NCI-H1105 (cell line): Measurements from ENCODE around the gene TSHZ2.

Experiments
- DNase-seq: peaks from one replicate; lab custom pipeline; 2025; lab: John Stamatoyannopoulos, UW

Gene TSHZ2

GRCh38 chr20:53129563-53129962 is 157.4 kb downstream of the TSHZ2 start:
- DNase-seq, result no peak

- no peak for DNase-seq
Observed at GRCh38 chr20:53130795-53131194, 158.6 kb downstream of the TSHZ2 start.

DNA sequence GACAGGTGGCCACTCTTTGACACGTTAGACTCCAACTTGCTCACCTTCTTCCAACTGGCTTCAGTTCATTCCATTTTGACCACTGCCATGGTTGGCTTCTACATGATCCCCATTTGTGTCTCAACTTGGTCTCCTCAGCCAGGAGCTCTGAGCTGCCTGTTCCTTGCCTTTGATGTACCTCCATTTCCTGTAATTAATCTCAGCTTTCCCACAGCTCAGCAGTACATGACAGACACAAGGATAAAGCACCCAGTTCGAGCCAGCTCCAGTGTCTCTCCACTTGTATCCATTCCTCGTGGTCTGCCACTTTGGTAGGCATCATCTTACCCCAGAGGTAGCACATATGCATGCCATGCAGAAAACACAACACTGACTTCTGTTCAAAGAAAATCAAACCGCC is 161.0 kb downstream of the TSHZ2 start:
- no peak for DNase-seq

DNA sequence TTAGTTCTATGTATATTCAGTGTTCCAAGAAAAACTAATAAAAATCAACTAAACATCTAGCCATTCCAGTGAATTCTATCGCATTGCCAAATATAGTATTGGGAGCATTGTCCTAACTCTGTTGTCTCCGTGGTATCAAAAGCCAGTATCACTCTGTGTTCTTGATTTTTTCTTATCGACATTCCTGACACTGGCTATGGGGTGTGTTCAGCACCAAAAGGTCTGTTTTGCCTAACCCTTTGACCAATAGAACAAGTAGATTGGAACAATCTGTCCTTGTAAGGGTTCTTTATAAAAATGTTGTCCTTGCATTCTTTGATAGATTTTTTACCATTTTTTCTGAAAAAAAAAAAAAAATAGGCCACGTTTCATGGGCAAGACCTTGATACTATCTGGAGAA is 161.5 kb downstream of the TSHZ2 start:
- no peak for DNase-seq

- no peak for DNase-seq
Observed at GRCh38 chr20:53136473-53136872, 164.3 kb downstream of the TSHZ2 start.

GRCh38 chr20:53138454-53139262 is 166.5 kb downstream of the TSHZ2 start:
- no peak for DNase-seq

- no peak for DNase-seq
Observed at GRCh38 chr20:53141201-53142050, 169.3 kb downstream of the TSHZ2 start.

- DNase-seq, result no peak
Observed at GRCh38 chr20:53142225-53143127, 170.3 kb downstream of the TSHZ2 start.

DNA sequence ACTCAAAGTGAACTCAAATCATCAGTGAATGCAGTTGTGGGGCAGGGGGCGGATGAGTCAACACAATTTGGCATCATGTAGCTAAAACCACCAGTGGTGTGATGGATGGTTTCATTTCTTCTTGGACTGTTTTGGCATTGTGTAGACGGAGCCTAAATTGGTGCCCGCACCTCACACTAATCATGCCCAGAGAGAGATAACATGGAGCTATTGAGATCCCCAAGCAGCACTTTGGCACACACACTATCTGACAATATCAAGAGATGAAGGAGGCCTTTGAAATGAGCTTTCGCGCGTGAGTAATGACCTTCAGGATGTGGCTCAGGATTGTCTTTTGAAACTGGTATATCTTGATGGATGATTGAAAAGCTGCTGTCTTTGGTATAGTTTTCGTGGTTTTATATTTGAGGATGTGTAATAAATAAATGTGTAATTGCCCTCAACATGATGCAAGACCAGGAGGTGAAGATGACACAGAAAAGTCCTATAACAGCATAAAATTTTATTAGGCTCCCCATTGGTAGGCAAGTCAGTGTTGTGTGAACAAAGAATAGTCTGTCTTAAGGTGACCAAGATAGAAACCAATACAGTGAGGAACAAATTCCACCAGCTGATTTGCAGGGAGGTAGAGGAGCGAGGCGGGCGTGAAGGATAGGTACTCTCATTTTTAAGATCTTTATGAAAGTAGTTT is 174.2 kb downstream of the TSHZ2 start:
- no peak for DNase-seq

DNA sequence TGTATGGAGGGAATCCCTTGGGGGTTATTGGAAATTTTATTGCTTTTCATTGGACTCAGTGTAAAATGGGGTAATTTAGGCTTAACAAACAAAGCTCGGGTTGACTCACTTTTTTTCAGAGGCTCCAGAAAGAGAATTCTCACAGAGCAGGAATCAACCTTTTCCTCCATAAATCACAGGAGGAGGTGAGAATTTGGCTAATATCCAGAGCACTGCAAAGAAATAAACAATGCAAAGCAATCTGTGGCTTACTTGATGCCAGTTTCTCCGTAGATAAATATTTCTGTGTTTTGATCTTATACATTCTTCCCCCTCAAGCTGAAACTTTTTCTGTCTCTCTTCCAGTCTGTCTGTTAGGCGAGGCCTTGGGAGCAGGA is 176.6 kb downstream of the TSHZ2 start:
- DNase-seq, result no peak

GRCh38 chr20:53149148-53149889 is 177.2 kb downstream of the TSHZ2 start:
- no peak for DNase-seq

DNA sequence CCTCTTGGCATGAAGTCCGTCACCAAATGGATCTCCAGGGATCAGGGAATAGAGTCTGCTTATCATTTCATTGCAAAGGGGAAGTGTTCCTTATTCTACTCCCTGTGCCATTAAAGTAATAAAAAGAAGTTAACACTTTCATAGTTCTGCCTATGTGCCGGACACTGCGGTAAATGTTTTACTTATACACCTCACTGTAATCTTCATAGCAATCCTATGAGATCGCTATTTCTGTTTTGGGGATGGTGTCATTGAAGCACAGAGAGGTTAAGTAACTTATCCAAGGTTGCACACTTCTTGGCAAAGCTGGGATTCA is 177.7 kb downstream of the TSHZ2 start:
- no peak for DNase-seq

DNA sequence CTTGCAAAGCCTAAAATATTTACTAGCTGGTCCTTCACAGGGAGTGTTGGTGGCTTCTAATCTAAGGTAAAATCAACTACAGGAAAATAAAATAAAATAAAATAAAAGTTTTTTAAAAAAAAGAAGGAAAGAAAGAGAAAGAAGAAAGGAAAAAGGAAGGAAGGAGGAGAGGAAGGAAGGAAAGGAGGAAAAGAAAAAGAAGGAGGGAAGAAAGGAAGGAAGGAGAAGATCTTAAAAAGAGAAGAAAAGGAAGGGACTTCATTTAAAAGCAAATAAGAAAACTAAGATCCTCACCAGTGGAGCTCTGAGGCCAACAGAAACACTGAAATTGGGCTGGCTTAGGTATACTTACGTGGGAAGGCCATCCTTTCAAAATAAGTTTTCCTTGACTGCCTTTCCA is 178.4 kb downstream of the TSHZ2 start:
- DNase-seq, result no peak

DNA sequence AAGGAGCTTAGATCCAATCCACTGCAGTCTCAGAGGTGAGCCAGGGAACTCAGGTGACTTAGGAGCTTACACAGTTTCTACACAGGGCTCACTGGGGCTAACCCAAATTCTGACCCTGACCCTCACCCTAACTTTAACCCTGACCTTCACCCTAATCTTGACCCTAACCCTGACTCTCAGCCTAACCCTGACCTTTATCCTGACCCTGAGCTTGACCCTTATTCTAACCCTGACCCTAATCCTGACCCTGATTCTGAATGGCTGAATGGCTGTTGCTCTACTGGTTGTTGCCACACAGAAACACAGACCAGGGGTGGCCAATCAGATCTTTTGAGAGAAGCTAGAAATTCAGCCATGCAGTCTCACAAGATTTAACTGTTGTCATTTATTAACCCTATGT is 180.1 kb downstream of the TSHZ2 start:
- no peak for DNase-seq

GRCh38 chr20:53154540-53154939 is 182.4 kb downstream of the TSHZ2 start:
- DNase-seq, result no peak

GRCh38 chr20:53157443-53158408 is 185.6 kb downstream of the TSHZ2 start:
- DNase-seq, result peak; percentile 5

- no peak for DNase-seq
Observed at GRCh38 chr20:53159160-53159559, 187.0 kb downstream of the TSHZ2 start.

- no peak for DNase-seq
Observed at GRCh38 chr20:53161073-53161472, 188.9 kb downstream of the TSHZ2 start.

DNA sequence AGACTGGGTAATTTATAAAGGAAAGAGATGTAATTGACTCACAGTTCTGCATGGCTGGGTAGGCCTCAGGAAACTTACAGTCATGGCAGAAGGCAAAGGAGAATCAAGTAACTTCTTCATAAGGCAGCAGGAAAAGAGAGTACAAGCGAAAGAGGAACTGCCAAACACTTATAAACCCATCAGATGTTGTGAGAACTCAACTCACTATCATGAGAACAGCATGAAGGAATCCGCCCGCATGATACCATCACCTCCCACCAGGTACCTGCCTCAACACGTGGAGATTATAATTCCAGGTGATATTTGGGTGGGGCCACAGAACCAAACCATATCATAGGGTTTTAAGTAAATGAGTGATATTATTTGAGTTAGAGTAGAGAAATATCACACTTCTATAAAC is 189.3 kb downstream of the TSHZ2 start:
- DNase-seq, result no peak

GRCh38 chr20:53162251-53162835 is 190.2 kb downstream of the TSHZ2 start:
- no peak for DNase-seq
